Vagina (tissue), 2 donors: ENCODE data around the gene ALDH3B1.

Experiments used
- POLR2A ChIP-seq, 2 donors: fragments of 450-650 bp; IDR thresholded peaks; one replicate each; pipeline ENCODE4 v1.6.1; 2017; ENCODE audit warnings: antibody characterized with exemption in 2 of 2, mild to moderate bottlenecking in 2 of 2, moderate library complexity in 2 of 2
- TF ChIP-seq, protein P1 (sequence below), 3 experiments: fragments of 450-650 bp in 2 of 3; fragments of 200-600 bp in 1 of 3; sonication (generic) in 1 of 3; IDR thresholded peaks; one replicate each; pipeline ENCODE4 v1.5.1; 2017 to 2019; ENCODE audit warnings: antibody characterized with exemption in 3 of 3, mild to moderate bottlenecking in 2 of 3, moderate library complexity in 2 of 3

GRCh38 chr11:68042219-68043028 is 32.3 kb downstream of the ALDH3B1 start:
- TF ChIP-seq, protein P1, sequence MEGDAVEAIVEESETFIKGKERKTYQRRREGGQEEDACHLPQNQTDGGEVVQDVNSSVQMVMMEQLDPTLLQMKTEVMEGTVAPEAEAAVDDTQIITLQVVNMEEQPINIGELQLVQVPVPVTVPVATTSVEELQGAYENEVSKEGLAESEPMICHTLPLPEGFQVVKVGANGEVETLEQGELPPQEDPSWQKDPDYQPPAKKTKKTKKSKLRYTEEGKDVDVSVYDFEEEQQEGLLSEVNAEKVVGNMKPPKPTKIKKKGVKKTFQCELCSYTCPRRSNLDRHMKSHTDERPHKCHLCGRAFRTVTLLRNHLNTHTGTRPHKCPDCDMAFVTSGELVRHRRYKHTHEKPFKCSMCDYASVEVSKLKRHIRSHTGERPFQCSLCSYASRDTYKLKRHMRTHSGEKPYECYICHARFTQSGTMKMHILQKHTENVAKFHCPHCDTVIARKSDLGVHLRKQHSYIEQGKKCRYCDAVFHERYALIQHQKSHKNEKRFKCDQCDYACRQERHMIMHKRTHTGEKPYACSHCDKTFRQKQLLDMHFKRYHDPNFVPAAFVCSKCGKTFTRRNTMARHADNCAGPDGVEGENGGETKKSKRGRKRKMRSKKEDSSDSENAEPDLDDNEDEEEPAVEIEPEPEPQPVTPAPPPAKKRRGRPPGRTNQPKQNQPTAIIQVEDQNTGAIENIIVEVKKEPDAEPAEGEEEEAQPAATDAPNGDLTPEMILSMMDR (IDR thresholded peaks at IDR 0.05) = no peak
- TF ChIP-seq POLR2A (IDR thresholded peaks at IDR 0.05) = no peak
